HG02885 (cell line): ENCODE data around the gene POLR1H.
"Not testable (repeated sequence)": the region's sequence is repeated elsewhere in the genome, so short reads cannot be mapped to it uniquely, and the experiment has no call there.

Experiments used
- ATAC-seq: cut with Tn5 transposase; IDR thresholded peaks from one replicate; pipeline ENCODE4 v1.9.1; 2021; ENCODE audit warnings: mild to moderate bottlenecking; ENCODE audit not compliant: unreplicated experiment, poor library complexity

The POLR1H gene

GRCh38 chr6:30061092-30061857 is at the start of gene POLR1H:
POLR1H (plus strand) TSS chr6:30061265; CDS start chr6:30061525, 260 bp downstream.
- peak; percentile 95 for ATAC-seq

- ATAC-seq = no peak
Observed at GRCh38 chr6:30013291-30013922, 47.7 kb upstream of the POLR1H start.

DNA sequence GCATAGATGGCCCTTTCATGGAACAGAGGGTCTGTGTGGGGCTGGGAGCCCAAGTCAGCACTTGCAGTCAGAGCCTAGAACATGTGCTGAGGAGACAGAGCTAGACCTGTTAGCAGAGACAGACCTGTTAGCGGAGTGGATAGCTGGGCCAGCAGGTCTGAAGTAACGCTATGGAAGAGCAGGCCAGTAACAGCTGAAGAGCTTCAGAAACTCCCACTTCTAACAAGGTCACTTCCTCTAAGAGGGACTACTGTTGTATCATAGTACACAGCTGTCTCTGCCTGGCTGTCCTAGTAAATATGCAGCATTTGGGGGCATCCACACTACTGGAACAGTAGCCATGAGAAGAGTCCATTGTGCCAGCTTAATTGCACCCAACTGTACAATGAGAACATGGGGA is 41.2 kb upstream of the POLR1H start:
- no peak for ATAC-seq

- no peak for ATAC-seq
Observed at GRCh38 chr6:30020626-30021025, 40.4 kb upstream of the POLR1H start.

DNA sequence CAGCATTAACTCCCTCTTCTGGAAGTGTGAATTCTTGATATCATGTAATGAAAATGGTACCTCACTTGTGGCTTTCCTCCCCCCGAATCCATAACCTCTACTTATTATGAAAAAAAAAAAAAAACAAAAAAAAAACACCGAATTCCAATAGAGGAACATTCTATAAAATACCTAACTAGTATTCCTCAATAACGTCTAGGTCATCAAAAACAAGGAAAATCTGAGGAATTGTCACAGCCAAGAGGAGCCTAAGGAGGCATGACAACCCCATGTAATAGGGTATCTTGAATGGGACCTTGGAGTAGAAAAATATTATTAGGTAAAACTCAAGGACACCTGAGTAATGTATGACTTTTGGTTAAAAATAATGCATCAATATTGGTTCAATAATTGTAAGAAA is 38.9 kb upstream of the POLR1H start:
- no peak for ATAC-seq

GRCh38 chr6:30022712-30023111 is 38.4 kb upstream of the POLR1H start:
- ATAC-seq = not testable (repeated sequence)

DNA sequence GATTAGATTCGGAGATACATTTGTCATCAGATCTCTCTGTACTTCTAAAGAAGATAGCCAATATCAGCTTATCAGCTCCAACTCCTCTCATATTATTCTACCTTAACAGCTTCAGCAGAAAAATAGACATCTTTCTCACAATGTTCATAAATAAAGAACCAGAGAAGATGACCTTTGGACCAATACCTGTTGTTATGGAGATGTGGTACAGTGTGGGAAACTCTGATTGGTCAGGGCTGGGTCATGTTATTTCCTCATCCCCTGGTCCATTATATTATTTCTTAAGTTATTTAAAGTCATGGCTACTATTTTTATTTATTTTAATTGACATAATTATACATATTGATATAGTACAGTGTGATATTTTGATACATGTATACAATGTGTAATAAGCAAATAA is 35.9 kb upstream of the POLR1H start:
- ATAC-seq = no peak

DNA sequence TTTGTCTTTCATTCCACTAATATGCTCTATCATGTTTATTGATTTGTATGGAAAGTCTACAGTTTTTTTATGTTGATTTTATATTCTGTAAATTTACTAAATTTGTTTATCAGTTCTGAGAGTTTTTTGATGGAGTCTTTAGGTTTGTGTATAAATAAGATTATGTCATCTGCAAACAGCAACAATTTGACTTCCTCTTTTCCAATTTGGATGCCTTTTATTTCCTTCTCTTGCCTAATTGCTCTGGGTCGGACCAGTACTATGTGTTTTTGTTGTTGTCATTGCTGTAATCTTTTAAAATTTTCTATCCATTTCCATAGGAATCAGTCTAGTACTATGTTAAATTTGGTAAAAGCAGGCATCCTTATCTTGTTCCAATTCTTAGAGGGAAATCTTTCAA is 31.5 kb upstream of the POLR1H start:
- ATAC-seq = no peak

- no peak for ATAC-seq
Observed at GRCh38 chr6:30031381-30031780, 29.7 kb upstream of the POLR1H start.

DNA sequence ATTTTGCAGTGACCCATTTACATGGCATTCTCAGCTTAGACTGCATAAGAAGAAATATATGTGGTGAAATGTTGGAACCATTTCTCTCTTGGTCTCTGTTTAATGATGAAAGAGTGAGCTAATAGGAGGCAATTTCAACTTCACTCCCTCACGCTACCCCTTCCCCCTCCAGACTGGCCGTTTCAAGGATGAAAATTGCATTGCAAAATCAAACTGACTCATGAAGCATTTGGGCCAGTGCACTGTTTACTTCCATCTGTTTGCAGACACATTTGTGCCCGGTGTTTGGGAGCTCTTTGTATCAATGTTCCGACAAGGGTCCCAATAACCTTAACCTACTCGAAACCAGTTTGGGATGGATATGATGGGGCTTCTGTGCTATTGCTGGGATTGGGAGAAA is 27.6 kb upstream of the POLR1H start:
- ATAC-seq = not testable (repeated sequence)

GRCh38 chr6:30035784-30036183 is 25.3 kb upstream of the POLR1H start:
- no peak for ATAC-seq

GRCh38 chr6:30037182-30037788 is 23.8 kb upstream of the POLR1H start:
- ATAC-seq = no peak

DNA sequence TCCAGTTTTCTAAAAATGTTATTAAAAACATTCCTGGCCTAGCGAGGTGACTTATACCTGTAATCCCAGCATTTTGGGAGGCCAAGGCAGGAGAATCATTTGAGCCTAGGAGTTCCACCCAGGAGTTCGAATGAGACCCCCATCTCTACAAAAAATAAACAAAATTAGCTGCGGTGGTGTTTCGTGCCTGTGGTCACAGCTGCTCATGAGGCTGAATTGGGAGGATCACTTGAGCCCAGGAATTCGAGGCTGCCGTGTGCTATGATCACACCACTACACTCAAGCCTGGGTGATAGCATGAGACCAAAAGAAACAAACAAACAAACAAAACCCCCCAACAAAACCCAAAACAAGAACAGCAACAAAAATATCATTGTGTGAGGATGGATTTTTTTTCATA is 19.8 kb upstream of the POLR1H start:
- no peak for ATAC-seq

- ATAC-seq = no peak
Observed at GRCh38 chr6:30041821-30042220, 19.2 kb upstream of the POLR1H start.

- ATAC-seq = no peak
Observed at GRCh38 chr6:30042476-30042875, 18.6 kb upstream of the POLR1H start.

DNA sequence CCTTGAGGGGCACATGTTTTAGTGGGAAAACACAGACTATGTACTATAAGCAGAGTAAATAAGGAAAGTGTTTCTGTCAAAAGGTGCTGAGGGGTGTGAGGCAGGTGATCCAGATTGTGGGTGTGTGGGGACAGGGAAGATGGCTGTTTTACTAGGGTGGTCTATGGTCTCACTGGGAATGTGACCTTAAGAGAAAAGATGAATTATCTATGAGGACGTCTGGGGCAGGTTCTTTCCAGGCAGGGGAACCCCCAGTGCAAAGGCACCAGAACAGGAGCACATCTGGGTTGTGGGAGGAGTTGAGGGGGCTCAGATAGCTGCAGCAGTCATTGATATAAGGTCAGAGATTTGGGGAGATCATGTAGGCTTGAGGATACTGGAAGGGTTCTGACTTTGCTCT is 18.2 kb upstream of the POLR1H start:
- no peak for ATAC-seq

- no peak for ATAC-seq
Observed at GRCh38 chr6:30043744-30044143, 17.3 kb upstream of the POLR1H start.

DNA sequence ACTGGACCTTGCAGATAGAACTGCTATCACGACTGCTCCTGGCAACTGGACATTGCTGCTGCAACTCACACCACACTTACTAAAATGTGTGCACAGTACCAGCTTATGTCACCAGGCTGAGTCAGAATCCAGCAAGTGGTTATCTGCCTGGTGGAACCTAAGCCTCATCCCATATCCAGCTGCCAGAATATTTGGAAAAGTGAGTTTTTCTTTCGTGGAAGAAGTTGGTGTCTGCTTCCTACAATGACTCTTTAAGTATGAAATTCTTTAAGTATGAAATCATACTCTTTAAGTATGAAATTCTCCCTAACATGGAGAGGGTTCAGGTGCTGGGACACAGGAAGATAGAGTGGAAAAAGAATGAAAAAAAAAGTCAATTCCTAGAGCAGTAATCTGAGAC is 16.4 kb upstream of the POLR1H start:
- no peak for ATAC-seq

DNA sequence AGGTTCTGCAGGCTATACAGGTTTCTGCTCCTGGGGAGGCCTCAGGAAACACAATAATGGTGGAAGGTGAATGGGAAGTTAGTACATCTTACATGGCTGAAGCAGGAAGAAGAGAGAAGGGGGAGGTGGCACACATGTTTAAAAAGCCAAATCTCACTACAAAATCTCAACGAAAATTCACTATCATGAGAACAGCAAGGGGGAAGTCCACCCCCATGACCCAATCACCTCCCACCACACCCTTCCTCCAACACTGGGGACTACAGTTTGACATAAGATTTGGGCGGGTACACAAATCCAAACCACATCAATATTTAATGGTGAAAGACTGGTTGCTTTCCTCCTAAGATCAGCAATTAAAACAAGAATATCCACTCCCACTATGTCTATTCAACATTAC is 13.8 kb upstream of the POLR1H start:
- no peak for ATAC-seq

DNA sequence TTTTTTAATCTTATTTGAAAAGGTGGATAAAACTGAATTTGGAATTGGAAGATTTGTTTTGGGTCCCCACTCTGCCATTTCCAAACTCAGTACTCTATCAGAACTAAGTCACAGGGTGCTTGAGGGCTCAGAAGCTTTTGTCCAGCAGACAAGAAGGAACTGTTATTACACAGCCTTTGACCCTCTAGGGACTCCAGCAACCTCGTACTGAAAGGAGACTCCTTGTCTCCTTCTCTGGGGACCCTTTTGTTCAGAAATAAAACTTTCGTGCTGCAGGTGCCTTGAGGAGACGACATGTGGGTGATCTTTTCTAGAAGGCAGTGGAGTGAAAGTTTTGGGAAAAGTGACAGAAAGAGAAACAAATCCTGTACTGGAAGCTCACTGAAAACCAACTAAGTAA is 7.4 kb upstream of the POLR1H start:
- no peak for ATAC-seq

- ATAC-seq = no peak
Observed at GRCh38 chr6:30055513-30055912, 5.6 kb upstream of the POLR1H start.
